Gastrocnemius medialis (tissue), 4 donors: ENCODE data around the gene DCUN1D3.

Experiments
- POLR2A ChIP-seq, 2 donors: fragments of 450-650 bp; IDR thresholded peaks; one replicate each; pipeline ENCODE4 v1.6.1; 2017; ENCODE audit warnings: antibody characterized with exemption in 2 of 2, mild to moderate bottlenecking in 2 of 2, moderate library complexity in 2 of 2
- TF ChIP-seq, protein P1 (sequence below), 5 experiments: fragments of 450-650 bp in 3 of 5; fragments of 200-600 bp in 2 of 5; sonication (generic) in 2 of 5; IDR thresholded peaks in 4 of 5; conservative IDR thresholded peaks in 1 of 5; 1 replicate in 4 of 5; 2 replicates in 1 of 5; pipeline ENCODE4 v1.5.1; 2016 to 2019; ENCODE audit warnings: antibody characterized with exemption in 5 of 5, mild to moderate bottlenecking in 3 of 5, moderate library complexity in 3 of 5

DNA sequence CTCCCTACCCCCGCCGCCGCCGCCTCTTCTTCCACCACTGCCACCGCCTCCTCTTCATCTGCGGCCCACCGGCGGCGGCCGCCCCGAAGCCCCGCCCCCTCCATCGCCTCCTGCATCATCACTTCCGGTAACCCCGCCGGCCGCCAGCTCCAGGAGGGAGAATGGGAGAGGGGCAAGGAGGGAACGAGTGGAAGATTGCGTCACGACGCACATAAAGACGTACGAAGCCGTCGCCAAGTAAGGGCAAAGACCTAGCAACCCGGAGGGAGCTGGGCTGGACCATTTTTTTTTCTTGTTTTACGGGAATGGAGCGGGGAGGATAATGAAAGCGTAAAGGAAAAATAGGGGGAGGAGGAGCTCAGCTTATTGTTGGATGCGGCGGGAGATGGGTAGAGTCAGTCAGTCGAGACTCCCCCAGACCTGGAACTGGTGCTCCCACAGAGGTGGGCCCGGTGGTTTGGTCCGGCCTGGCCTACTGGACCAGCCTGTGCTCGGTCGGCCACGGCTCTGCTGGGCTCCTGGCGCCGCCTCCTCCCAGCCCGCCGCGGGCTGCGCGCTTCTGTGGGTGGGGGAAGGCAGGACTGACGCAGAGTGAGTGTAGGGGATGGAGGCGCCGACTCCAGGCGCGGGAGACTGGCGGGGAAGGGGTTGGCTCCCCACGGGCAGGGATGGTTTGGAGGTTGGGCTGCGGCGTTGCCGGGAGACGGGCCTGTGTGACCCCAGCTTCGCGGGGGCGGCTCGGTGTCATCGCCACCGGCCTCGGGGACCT is at the start of gene DCUN1D3, which contains the start of gene LYRM1:
- TF ChIP-seq, protein P1, sequence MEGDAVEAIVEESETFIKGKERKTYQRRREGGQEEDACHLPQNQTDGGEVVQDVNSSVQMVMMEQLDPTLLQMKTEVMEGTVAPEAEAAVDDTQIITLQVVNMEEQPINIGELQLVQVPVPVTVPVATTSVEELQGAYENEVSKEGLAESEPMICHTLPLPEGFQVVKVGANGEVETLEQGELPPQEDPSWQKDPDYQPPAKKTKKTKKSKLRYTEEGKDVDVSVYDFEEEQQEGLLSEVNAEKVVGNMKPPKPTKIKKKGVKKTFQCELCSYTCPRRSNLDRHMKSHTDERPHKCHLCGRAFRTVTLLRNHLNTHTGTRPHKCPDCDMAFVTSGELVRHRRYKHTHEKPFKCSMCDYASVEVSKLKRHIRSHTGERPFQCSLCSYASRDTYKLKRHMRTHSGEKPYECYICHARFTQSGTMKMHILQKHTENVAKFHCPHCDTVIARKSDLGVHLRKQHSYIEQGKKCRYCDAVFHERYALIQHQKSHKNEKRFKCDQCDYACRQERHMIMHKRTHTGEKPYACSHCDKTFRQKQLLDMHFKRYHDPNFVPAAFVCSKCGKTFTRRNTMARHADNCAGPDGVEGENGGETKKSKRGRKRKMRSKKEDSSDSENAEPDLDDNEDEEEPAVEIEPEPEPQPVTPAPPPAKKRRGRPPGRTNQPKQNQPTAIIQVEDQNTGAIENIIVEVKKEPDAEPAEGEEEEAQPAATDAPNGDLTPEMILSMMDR (IDR thresholded peaks at IDR 0.05 in 4 of 5, conservative IDR thresholded peaks at IDR 0.05 in 1 of 5): no peak
- peak; percentile 69 to 77 for TF ChIP-seq POLR2A (IDR thresholded peaks at IDR 0.05)
